Caki2 (cell line): ENCODE data around the gene TAMALIN. TPM values are rescaled to one million over a fixed set of nuclear protein-coding genes. Genes with fewer than 3 reads are reported as not detected.

Source experiments
- DNase-seq: peaks from one replicate; pipeline ENCODE4 v3.0.0-alpha.2; 2015; ENCODE audit warnings: low read depth
- in situ Hi-C: cut with HindIII; loops from 2 replicates; pipeline ENCODE4 v1.10.0; 2016; ENCODE audit warnings: low sequenced_read_pairs, low pct_unique_long_range_greater_than_20kb, mixed read lengths
- total RNA-seq: library from RNA; depleted of rRNA; stranded (reverse); fragments of >200 nt; shearing (Covaris generic); gene quantifications from 2 replicates; pipeline ENCODE4 v1.2.3, GENCODE V29; 2014; ENCODE audit warnings: low replicate concordance

Gene TAMALIN
- total RNA-seq, 1 experiment from 2014 or later, result not detected

DNA sequence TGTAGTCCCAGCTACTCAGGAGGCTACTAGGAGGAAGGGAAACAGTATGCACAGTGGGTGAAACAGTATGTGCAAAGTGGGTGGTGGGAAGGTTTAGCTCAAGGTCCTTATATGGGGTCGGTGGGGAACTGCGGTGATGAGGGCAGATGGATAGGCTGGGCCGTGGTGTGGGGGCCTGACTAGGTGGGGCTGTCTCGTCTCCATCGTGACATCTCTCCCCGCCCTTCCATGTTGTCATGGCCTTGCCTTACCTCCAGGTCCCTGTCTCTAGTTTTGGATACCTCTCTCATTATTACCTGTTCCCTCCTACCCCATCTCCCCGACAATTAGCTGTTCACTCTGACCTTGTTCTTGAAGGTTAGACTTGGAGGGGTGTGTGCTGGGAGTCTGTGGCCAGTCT is 40.1 kb downstream of the TAMALIN start:
- no peak for DNase-seq
- in situ Hi-C loops, result no loop called here

DNA sequence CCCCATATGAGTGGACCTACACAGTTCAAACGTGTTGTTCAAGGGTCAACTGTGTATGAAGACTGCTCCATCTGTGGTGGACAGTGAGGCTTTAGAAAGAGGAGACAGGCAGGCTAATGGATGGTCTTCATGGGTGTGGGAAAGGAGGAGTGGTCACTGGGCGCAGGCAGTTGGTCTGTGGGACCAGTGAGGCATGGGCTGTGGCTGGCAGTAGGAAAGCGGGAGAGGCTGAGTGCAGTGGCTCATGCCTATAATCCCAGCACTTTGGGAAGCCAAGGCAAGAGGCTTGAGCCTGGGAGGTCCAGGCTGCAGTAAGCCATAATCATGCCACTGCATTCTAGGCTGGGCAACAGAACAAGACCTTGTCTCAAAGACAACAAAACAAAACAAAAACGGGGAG is 42.5 kb downstream of the TAMALIN start:
- in situ Hi-C loops, result no loop called here
- no peak for DNase-seq

DNA sequence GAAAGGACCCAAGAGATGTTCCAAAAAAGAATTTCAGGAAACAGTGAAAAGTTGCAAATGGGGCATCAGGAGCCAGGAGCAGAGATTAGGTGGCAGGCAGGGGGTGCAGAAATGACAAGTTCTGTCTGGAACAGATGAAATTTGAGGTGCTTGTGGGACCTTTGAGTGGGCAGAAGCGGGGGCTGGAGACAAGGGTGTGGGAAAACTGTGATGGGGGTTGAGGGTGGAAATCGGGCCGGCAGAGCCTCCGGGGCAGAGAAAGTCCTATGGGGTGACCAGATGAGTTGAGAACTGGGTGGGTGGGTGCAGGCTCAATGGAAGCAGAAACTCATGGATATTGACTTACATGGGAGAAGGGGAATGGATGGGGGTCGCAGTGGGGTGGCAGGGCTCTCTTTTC is 42.9 kb downstream of the TAMALIN start:
- no peak for DNase-seq
- in situ Hi-C loops, result no loop called here

DNA sequence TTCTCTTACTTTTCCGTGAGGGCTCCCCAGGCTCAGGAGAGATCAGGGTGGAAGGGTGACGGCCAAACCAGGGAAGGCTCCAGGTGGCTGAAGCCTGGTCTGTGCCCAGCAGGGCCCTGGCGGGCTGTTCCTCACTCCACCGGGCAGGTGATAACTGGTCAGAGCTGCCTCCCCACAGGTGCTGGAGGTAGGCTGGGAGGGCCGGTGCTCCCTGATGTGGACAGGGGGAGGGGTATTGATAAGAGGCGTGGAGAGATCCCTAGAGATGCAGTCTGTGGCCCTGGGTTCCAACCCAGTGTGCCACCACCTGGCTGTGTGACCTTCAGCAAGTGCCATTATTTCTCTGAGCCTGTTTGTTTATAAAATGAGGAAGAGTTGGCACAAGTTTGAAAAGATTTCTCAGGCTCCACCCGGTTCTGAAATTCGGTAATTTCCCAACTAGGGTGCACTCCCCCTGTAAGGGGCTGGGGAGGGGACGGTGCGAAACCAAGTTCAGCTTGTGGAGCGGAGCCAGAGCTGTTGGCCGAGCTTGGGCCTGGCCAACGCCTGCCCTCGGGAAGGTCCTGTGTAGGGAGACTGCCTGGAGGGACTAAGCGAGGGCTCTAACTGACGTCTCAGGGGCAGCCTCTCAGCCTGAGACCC is 43.5 kb downstream of the TAMALIN start:
- in situ Hi-C loops, result no loop called here
- DNase-seq, result no peak

DNA sequence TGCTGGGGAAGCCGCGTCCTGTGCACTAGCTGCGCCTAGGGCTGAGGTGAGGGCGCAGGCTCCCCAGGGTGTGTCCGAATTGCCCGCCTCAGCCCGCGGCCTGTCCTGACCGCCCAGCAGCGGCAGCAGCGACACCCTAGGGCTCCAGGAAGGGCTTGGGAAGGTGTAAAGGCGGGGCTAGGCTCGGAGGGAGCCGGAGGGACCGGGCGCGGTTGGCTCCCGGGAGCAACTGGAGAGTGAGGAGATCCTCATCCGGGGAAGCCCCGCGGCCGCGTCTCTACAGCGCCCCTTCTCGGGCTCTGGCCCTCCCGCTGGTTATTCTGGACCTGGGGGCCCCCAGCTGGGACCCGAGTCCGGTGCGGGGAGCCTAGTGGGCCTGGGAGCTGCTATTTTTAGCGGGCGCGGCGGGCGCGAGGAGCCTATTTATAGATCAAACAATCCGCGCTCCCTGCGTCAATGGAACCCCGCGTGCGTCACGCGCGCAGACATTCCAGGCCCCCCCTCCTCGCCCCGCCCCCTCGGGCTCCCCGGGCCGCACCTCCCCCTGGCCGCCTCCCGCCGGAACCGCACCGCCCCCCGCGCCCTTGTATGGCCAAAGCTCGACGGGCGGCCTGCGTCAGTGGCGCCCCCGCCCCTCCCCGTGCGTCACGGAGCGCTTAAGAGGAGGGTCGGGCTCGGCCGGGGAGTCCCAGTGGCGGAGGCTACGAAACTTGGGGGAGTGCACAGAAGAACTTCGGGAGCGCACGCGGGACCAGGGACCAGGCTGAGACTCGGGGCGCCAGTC is 44.2 kb downstream of the TAMALIN start, which contains the start of gene NR4A1:
Gene NR4A1 (plus strand): TSS at position 685 of the 784 bp plus-strand sequence. CDS start 2,887 bp downstream, outside the sequence.
- in situ Hi-C loops, result no loop called here
- peak; percentile 91 for DNase-seq

DNA sequence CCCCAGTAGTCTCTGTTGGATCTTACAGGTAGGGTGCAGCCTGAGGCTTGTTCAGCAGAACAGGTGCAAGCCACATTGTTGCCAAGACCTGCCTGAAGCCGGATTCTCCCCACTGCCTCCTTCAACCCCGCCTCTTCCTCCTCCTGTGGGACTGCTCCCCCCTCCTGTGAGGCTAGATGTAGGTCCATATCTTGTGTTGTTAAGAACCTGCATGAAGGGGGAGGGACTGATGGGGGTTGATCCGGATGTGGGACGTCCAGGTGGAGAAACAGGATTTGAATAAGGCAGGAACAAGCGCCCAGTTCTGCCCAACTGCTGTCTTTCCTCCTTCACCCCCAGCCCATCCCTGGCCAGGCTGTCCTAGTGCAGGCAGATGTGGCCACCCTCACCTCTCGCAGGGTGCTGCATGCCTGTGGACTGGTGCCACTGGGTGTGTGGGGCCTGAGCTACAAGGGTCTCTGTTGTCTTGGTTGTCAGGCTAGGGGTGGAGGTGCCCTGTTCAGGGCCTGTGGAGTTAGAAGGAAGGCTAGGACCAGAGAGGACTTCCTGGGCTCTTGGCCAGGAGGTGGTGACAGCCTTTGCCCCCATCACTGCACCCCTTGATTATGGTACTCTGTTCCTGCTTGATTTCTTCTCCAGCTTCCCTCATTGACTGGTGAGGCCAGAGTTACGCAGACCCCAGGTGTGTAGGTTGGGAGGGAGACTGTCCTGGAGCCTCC is 45.9 kb downstream of the TAMALIN start:
- in situ Hi-C loops, result no loop called here
- peak; percentile 22 for DNase-seq

DNA sequence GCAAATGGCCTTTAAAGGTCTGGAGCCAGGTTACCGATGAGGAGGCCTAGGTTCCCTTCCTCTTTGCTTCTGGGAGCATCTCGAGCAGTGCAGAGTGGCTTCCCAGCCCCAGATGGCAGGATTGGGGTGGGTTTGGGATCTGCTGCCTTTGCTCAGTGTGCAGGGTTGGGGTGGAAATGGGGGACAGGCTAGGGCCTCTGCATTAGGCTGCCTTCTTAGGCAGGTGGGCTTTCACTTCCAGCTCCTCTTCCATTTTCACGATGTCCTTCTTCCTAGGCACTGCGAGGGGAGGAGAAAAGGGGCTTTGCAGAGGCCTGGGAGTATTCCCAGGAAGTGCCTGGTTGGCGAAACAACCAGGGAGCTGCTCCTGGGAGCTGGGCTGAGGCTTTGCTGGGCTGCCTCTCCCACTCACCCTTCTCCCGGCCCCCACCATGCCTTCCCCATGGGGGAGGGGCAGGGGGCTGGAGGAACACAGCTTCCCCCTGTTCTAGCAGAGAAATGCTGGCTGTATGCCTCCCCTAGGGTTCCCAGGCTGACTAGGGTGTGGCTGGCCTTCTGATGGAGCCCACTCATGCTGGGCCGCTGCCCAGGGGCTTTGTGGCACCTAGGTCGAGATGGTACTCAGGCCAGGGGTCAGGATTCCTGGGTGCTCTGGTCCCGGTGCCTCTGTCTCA is 46.9 kb downstream of the TAMALIN start:
- in situ Hi-C loops, result no loop called here
- no peak for DNase-seq

DNA sequence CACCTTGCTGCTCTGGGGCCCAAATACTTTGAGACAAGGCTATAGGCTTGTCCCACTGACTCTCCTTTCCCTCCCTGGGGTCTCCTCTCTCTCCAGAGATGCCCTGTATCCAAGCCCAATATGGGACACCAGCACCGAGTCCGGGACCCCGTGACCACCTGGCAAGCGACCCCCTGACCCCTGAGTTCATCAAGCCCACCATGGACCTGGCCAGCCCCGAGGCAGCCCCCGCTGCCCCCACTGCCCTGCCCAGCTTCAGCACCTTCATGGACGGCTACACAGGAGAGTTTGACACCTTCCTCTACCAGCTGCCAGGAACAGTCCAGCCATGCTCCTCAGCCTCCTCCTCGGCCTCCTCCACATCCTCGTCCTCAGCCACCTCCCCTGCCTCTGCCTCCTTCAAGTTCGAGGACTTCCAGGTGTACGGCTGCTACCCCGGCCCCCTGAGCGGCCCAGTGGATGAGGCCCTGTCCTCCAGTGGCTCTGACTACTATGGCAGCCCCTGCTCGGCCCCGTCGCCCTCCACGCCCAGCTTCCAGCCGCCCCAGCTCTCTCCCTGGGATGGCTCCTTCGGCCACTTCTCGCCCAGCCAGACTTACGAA is 47.6 kb downstream of the TAMALIN start:
- in situ Hi-C loops, result no loop called here
- DNase-seq, result no peak

DNA sequence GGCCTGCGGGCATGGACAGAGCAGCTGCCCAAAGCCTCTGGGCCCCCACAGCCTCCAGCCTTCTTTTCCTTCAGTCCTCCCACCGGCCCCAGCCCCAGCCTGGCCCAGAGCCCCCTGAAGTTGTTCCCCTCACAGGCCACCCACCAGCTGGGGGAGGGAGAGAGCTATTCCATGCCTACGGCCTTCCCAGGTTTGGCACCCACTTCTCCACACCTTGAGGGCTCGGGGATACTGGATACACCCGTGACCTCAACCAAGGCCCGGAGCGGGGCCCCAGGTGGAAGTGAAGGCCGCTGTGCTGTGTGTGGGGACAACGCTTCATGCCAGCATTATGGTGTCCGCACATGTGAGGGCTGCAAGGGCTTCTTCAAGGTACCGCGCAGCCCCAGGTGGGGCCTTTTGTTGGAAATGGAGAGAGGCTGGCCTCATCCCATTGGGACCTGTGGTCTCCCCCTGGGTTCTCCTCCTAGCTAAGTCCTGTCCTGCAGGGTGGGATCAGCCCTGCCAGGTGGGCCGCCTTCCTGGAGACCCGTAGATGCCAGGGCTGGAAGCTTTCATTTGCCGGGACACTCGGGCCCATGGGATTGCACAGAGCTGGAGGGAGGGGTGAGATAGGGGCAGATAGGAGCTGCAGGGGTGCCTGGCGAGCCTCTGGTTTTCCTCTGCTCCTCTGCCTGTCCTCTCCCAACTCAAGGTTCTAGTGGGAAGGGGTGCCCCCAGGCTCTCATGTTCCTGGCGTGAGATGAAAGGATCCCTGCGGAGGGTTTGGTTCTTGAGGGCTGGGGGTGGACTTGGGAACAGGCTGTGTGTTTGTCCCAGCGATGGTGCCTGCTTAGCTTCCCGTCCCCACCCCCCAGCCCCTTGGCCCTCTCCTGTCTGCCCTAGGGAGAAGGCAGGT is 48.3 kb downstream of the TAMALIN start:
- in situ Hi-C loops, result no loop called here
- no peak for DNase-seq

DNA sequence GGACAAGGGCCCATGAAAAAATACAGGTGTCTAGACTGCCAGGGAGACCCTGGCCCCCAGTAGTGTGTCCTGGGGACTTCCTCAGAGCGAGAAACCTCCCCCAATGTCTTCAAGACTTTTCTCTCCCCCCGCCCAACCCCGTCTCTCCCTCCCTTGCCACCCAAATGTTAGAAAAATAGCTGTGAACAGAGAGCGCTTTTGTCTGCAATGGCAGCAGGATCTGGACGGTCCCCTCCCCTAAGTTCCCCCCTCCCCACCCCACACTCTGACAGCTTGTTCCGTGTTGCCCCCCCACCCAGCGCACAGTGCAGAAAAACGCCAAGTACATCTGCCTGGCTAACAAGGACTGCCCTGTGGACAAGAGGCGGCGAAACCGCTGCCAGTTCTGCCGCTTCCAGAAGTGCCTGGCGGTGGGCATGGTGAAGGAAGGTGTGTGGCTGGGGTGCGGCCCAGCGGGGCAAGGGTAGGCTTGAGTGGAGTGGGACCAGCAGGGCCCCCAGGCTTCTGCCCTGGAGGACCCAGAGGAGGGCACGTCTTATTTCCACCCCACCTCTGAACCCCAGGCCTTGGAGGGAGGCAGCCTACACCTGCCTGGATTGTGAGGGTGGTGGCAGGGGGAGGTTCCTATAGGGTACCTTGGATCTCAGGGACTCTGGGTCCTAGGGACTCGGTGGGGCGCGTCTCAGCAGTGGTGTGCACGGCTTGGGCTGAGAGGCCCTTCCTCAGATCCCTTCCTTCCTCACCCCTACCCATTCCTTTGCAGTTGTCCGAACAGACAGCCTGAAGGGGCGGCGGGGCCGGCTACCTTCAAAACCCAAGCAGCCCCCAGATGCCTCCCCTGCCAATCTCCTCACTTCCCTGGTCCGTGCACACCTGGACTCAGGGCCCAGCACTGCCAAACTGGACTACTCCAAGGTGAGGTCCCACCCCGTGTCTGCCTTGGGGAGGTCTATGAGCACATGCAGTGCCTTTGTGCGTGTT is 49.3 kb downstream of the TAMALIN start:
- in situ Hi-C loops, result no loop called here
- no peak for DNase-seq

DNA sequence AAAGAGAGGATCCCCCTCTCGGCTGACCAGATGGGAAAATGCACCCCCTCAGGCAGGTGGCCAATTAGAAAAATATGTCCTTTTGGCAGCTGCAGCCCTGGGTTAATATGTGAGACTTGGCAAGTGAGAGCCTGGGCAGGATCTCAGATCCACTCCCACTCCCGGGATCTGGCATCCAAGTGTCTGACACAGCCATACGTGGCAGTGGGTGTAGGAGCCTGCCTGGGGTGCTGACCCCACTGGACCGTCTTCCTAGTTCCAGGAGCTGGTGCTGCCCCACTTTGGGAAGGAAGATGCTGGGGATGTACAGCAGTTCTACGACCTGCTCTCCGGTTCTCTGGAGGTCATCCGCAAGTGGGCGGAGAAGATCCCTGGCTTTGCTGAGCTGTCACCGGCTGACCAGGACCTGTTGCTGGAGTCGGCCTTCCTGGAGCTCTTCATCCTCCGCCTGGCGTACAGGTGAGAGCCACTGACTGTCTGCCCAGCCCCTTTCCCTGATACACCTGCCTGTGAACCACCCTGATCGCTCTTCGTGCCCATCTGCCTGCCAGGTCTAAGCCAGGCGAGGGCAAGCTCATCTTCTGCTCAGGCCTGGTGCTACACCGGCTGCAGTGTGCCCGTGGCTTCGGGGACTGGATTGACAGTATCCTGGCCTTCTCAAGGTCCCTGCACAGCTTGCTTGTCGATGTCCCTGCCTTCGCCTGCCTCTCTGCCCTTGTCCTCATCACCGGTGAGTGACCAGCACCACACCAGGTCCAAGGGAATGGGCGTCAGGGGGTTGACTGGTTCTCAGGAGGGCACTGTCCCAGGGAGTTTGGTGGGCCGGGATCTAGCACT is 50.3 kb downstream of the TAMALIN start:
- in situ Hi-C loops, result no loop called here

DNA sequence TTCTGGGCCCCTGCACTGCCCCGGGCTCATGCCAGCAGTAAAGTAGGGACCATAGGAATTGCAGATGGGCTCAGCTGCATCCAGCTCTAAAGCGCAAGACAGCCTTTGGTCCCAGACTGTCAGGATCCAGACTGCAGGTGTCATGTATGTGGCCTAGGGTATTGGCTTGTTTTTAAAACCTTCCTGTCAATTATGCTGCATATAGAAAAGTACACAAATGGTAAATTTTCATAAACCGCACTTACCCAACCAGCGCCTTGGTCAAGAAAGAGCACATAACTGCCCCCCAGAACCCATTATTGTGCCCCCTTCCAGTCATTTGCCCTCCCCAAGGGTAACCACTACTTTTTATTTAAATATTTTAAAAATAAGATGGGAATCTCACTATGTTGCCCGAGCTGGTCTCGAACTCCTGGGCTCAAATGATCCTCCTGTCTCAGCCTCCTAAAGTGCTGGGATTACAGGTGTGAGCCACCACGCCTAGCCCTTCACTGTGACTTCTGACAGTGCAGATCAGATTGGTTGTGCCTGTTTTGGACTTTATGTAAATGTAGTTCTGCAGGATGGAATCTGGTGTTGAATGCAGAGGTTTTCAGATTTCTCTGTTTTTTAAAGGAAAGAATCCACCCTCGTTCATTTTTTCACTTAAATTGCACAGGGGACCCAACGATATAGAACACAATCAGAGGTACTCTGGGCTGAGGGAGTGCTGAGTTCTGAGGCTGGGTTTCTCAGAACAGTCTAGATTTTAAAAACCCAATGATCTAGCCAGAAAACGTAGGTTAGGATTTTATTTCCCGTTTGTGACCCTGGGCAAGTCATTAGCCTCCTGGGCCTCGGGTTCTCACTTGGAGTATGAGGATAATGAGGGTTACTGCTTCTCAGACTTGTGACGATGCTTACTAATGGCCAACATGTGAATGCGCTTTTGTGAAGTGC is 51.2 kb downstream of the TAMALIN start:
- in situ Hi-C loops, result no loop called here
- no peak for DNase-seq

More for the DNA sequence above, 50.3 kb downstream of the TAMALIN start:
- DNase-seq, result no peak

DNA sequence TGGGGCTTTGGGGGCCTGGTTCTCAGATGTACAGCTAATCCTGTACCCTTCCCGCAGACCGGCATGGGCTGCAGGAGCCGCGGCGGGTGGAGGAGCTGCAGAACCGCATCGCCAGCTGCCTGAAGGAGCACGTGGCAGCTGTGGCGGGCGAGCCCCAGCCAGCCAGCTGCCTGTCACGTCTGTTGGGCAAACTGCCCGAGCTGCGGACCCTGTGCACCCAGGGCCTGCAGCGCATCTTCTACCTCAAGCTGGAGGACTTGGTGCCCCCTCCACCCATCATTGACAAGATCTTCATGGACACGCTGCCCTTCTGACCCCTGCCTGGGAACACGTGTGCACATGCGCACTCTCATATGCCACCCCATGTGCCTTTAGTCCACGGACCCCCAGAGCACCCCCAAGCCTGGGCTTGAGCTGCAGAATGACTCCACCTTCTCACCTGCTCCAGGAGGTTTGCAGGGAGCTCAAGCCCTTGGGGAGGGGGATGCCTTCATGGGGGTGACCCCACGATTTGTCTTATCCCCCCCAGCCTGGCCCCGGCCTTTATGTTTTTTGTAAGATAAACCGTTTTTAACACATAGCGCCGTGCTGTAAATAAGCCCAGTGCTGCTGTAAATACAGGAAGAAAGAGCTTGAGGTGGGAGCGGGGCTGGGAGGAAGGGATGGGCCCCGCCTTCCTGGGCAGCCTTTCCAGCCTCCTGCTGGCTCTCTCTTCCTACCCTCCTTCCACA is 52.0 kb downstream of the TAMALIN start:
- in situ Hi-C loops, result no loop called here
- no peak for DNase-seq
